HEK293 (cell line): Measurements from ENCODE around the gene IMMP2L.

Experiments used
- RBAK ChIP-seq: fragments of 450-650 bp; formaldehyde crosslinking; IDR thresholded peaks from 2 replicates; pipeline ENCODE4 v1.5.1; 2016; ENCODE audit warnings: missing biosample characterization, missing genetic modification characterization
- TCF7L2 ChIP-seq: IDR thresholded peaks from 2 replicates; pipeline ENCODE4 v1.6.1; 2011; ENCODE audit warnings: low read depth, mild to moderate bottlenecking, inconsistent platforms, low read length, moderate library complexity, borderline replicate concordance
- YY1 ChIP-seq: fragments of 450-650 bp; formaldehyde crosslinking; IDR thresholded peaks from 2 replicates; pipeline ENCODE4 v1.5.1; 2018; ENCODE audit warnings: missing biosample characterization, missing genetic modification characterization
- ZBTB8A ChIP-seq: fragments of 450-650 bp; formaldehyde crosslinking; IDR thresholded peaks from 2 replicates; pipeline ENCODE4 v1.5.1; 2016; ENCODE audit warnings: missing biosample characterization, missing genetic modification characterization
- ZNF121 ChIP-seq: fragments of 450-650 bp; formaldehyde crosslinking; IDR thresholded peaks from 2 replicates; pipeline ENCODE4 v1.5.1; 2016; ENCODE audit warnings: missing biosample characterization, missing genetic modification characterization
- ZNF211 ChIP-seq: fragments of 450-650 bp; formaldehyde crosslinking; IDR thresholded peaks from 2 replicates; pipeline ENCODE4 v1.5.1; 2016; ENCODE audit warnings: low read depth, missing biosample characterization, missing genetic modification characterization
- ZNF549 ChIP-seq: fragments of 450-650 bp; IDR thresholded peaks from 2 replicates; pipeline ENCODE4 v1.5.1; 2018; ENCODE audit warnings: missing biosample characterization, missing genetic modification characterization, mild to moderate bottlenecking, inconsistent platforms, moderate library complexity
- ZNF558 ChIP-seq: fragments of 450-650 bp; formaldehyde crosslinking; IDR thresholded peaks from 2 replicates; pipeline ENCODE4 v1.5.1; 2016; ENCODE audit warnings: missing biosample characterization, missing genetic modification characterization
- ZNF596 ChIP-seq: fragments of 450-650 bp; IDR thresholded peaks from 2 replicates; pipeline ENCODE4 v1.5.0; 2018; ENCODE audit warnings: missing biosample characterization, mild to moderate bottlenecking, missing genetic modification characterization, moderate library complexity
- ZNF792 ChIP-seq: fragments of 450-650 bp; formaldehyde crosslinking; IDR thresholded peaks from 2 replicates; pipeline ENCODE4 v1.5.1; 2016; ENCODE audit warnings: missing biosample characterization, missing genetic modification characterization
- TF ChIP-seq, protein P1 (sequence below): fragments of 450-650 bp; formaldehyde crosslinking; IDR thresholded peaks from 2 replicates; pipeline ENCODE4 v1.5.1; 2016; ENCODE audit warnings: missing biosample characterization, missing genetic modification characterization
- TF ChIP-seq, protein P2 (sequence below): fragments of 450-650 bp; formaldehyde crosslinking; IDR thresholded peaks from 2 replicates; pipeline ENCODE4 v1.5.1; 2016; ENCODE audit warnings: missing biosample characterization, missing genetic modification characterization
- TF ChIP-seq, protein P3 (sequence below): fragments of 450-650 bp; formaldehyde crosslinking; IDR thresholded peaks from 2 replicates; pipeline ENCODE4 v1.5.1; 2016; ENCODE audit warnings: missing biosample characterization, missing genetic modification characterization, low read depth

DNA sequence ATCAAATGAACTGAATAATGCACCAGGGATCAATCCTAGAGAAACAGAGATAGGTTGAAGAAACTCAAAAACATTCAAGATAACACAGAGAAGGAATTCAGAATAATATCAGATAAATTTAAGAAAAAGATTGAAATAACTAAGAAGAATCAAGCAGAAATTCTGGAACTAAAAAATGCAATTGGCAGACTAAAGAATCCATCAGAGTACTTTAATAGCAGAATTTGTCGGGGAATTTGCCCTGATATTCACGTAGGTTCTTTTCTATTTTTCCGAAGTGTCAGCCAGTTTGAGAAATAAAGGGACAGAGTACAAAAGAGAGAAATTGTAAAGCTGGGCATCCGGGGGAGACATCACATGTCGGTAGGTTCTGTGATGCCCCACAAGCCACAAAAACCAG is 9.4 kb upstream of the IMMP2L start:
- TF ChIP-seq ZNF549 (tag by site-specific recombination) (no peak), ZBTB8A (no peak), ZNF121 (no peak), ZNF558 (no peak), ZNF792 (tag by site-specific recombination) (no peak), YY1 (tag by site-specific recombination) (no peak), ZNF211 (tag by site-specific recombination) (no peak), ZNF596 (tag by site-specific recombination) (no peak), TCF7L2 (no peak), RBAK (tag by site-specific recombination) (no peak)
- TF ChIP-seq, protein P1, sequence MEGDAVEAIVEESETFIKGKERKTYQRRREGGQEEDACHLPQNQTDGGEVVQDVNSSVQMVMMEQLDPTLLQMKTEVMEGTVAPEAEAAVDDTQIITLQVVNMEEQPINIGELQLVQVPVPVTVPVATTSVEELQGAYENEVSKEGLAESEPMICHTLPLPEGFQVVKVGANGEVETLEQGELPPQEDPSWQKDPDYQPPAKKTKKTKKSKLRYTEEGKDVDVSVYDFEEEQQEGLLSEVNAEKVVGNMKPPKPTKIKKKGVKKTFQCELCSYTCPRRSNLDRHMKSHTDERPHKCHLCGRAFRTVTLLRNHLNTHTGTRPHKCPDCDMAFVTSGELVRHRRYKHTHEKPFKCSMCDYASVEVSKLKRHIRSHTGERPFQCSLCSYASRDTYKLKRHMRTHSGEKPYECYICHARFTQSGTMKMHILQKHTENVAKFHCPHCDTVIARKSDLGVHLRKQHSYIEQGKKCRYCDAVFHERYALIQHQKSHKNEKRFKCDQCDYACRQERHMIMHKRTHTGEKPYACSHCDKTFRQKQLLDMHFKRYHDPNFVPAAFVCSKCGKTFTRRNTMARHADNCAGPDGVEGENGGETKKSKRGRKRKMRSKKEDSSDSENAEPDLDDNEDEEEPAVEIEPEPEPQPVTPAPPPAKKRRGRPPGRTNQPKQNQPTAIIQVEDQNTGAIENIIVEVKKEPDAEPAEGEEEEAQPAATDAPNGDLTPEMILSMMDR (tag by site-specific recombination) = no peak
- TF ChIP-seq, protein P2, sequence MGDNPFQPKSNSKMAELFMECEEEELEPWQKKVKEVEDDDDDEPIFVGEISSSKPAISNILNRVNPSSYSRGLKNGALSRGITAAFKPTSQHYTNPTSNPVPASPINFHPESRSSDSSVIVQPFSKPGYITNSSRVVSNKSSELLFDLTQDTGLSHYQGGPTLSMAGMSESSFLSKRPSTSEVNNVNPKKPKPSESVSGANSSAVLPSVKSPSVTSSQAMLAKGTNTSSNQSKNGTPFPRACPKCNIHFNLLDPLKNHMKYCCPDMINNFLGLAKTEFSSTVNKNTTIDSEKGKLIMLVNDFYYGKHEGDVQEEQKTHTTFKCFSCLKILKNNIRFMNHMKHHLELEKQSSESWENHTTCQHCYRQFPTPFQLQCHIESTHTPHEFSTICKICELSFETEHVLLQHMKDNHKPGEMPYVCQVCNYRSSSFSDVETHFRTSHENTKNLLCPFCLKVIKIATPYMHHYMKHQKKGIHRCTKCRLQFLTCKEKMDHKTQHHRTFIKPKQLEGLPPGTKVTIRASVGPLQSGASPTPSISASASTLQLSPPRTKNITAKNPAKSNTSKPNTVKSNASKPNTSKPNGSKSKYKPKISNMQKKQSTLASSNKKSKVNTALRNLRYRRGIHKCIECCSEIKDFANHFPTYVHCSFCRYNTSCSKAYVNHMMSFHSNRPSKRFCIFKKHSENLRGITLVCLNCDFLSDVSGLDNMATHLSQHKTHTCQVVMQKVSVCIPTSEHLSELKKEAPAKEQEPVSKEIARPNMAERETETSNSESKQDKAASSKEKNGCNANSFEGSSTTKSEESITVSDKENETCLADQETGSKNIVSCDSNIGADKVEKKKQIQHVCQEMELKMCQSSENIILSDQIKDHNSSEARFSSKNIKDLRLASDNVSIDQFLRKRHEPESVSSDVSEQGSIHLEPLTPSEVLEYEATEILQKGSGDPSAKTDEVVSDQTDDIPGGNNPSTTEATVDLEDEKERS (tag by site-specific recombination) = no peak
- TF ChIP-seq, protein P3, sequence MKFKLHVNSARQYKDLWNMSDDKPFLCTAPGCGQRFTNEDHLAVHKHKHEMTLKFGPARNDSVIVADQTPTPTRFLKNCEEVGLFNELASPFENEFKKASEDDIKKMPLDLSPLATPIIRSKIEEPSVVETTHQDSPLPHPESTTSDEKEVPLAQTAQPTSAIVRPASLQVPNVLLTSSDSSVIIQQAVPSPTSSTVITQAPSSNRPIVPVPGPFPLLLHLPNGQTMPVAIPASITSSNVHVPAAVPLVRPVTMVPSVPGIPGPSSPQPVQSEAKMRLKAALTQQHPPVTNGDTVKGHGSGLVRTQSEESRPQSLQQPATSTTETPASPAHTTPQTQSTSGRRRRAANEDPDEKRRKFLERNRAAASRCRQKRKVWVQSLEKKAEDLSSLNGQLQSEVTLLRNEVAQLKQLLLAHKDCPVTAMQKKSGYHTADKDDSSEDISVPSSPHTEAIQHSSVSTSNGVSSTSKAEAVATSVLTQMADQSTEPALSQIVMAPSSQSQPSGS (tag by site-specific recombination) = no peak
